Measurements from ENCODE around the gene CRACR2A.

Gene CRACR2A

DNA sequence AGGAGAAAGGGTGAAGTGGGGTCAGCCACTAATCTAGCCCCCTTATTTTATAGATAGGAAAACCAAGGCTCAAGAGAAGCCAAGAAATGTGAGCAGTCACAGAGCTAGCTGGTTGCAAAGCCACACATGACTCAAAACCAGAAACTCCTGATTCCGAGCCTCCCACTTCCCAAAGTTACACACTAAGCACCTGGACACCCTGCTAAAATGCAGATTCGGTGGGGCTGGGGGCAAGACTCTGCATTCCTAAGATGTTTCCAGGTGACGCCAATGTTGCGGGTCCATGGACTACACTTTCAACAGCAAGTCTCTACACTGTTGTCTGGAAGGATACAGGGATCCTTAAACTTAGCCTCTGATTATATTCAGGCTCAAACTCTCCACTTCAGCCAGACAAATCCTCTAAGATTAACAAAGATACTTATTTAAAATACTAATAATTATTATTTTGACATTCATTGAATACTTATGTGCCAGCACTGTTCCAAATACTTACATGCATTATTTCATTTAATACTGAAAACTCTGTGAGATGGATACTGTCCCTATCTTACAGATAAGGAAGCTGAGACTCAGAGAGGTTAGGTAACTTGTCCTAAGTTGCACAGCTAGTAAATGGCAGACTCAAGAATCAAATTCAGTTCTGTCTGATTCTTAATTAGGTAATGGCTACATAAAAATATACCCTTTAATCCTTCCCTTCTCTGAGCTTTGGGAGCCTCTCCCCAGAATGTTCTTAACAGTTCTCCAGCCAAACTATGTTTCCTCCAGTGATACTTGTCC lies 81.4 kb downstream of the CRACR2A start:
- Histone ChIP-seq H3K27me3 (replicated peaks; ENCODE audit: control insufficient read depth, insufficient read depth, low read length) (no peaks in the 10 kb centered on the region), H3K36me3 (ENCODE audit: control insufficient read depth, insufficient read depth, low read length) (peaks cover 13% of the 10 kb centered on the region), H3K4me3 (replicated peaks; ENCODE audit: low read depth, low read length) (no peak overlapping the region)
- TF ChIP-seq, protein P1, sequence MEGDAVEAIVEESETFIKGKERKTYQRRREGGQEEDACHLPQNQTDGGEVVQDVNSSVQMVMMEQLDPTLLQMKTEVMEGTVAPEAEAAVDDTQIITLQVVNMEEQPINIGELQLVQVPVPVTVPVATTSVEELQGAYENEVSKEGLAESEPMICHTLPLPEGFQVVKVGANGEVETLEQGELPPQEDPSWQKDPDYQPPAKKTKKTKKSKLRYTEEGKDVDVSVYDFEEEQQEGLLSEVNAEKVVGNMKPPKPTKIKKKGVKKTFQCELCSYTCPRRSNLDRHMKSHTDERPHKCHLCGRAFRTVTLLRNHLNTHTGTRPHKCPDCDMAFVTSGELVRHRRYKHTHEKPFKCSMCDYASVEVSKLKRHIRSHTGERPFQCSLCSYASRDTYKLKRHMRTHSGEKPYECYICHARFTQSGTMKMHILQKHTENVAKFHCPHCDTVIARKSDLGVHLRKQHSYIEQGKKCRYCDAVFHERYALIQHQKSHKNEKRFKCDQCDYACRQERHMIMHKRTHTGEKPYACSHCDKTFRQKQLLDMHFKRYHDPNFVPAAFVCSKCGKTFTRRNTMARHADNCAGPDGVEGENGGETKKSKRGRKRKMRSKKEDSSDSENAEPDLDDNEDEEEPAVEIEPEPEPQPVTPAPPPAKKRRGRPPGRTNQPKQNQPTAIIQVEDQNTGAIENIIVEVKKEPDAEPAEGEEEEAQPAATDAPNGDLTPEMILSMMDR (IDR thresholded peaks at IDR 0.05; ENCODE audit: insufficient read depth, low read length, poor library complexity, severe bottlenecking), result no peak
- no peak for DNase-seq (ENCODE audit: extremely low read depth, insufficient read length)

DNA sequence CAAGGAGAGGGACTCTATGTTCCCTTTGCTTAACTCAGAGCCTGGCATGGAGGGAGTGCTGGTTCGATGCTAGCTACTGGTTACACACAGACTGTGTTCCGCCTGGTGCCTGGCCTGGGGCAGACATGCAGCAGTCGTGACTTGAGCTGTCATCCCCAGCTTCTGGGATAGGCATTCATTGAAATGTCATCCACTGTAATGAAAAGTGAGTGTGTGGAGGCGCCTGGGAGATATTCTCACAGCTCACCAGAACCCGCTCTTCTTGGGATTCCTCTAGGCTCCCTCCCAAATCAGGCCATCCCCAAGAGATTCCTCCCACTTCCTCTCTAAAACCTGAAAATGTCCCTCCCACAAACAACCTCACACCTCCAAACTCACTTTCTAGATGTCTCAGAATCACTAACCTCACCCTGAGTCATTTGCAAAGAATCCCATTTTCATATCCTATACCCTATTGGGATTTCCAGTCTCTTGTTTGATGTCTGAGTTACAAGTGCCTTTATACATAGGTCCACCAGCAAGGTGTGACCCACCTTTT lies 82.8 kb downstream of the CRACR2A start:
- peaks cover 16% of the 10 kb centered on the region for H3K36me3 ChIP-seq (ENCODE audit: control insufficient read depth, insufficient read depth, low read length)
- TF ChIP-seq, protein P1 (IDR thresholded peaks at IDR 0.05; ENCODE audit: insufficient read depth, low read length, poor library complexity, severe bottlenecking), result no peak
- H3K4me3 ChIP-seq (replicated peaks; ENCODE audit: low read depth, low read length), result no peak overlapping the region
- no peak for DNase-seq (ENCODE audit: extremely low read depth, insufficient read length)
- H3K27me3 ChIP-seq (replicated peaks; ENCODE audit: control insufficient read depth, insufficient read depth, low read length), result no peaks in the 10 kb centered on the region

DNA sequence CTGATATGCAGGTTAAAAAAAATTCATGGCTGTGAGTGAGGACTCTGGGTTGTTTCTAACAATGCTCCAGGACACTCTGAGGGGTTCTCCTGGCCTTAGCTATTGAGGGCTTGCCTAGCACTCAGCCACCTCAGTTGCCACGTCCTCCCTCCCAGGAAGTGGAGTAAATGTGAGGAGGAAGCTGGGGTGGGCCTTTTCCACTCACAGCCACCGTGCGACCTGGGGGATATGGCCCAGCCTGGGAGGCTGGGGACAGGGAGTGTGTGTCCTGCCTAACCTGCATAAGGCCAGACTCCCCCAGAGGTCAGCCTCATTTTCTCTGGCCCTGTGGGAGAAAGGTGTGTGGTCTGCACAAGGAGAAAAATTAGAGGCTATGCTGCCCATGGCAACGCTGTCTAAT lies 83.3 kb downstream of the CRACR2A start:
- Histone ChIP-seq H3K36me3 (ENCODE audit: control insufficient read depth, insufficient read depth, low read length) (peaks cover 17% of the 10 kb centered on the region), H3K4me3 (replicated peaks; ENCODE audit: low read depth, low read length) (no peak overlapping the region), H3K27me3 (replicated peaks; ENCODE audit: control insufficient read depth, insufficient read depth, low read length) (no peaks in the 10 kb centered on the region)
- TF ChIP-seq, protein P1 (IDR thresholded peaks at IDR 0.05; ENCODE audit: insufficient read depth, low read length, poor library complexity, severe bottlenecking), result no peak
- DNase-seq (ENCODE audit: extremely low read depth, insufficient read length), result no peak

DNA sequence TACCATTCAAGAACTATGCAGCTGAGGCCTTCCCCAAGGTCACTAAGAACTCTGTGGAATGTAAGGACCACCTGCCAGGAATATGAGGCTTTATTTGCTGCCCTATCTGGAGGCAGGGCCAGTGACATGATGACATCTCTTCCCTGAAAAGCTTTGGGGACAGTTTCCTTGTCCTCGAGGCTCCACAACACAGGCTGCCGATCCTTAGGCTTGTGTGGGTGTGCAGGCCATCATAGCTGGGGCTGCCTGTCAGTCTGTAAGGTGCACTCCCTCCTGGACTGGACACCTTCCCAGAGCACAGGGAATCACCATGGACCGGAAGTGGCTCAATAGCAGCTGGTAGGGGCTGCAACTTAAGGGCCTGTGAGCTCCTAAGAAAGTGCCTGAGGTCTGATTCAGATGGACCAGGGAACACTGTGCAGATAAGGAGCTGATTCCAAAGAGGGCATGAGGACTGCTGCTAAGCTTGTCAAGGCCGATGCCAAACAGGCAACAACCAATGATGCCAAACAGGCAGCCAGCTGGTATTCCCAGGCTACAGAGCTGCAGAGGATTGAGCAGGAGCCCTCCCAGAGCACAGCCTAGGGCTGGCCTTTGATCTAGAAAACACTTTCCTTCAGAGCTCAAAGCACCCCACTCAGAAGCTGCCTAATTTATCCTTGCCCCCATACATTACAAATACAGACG lies 84.3 kb downstream of the CRACR2A start:
- Histone ChIP-seq H3K27me3 (replicated peaks; ENCODE audit: control insufficient read depth, insufficient read depth, low read length) (no peaks in the 10 kb centered on the region), H3K4me3 (replicated peaks; ENCODE audit: low read depth, low read length) (no peak overlapping the region), H3K36me3 (ENCODE audit: control insufficient read depth, insufficient read depth, low read length) (peaks cover 14% of the 10 kb centered on the region)
- TF ChIP-seq, protein P1 (IDR thresholded peaks at IDR 0.05; ENCODE audit: insufficient read depth, low read length, poor library complexity, severe bottlenecking), result no peak
- DNase-seq (ENCODE audit: extremely low read depth, insufficient read length), result no peak

DNA sequence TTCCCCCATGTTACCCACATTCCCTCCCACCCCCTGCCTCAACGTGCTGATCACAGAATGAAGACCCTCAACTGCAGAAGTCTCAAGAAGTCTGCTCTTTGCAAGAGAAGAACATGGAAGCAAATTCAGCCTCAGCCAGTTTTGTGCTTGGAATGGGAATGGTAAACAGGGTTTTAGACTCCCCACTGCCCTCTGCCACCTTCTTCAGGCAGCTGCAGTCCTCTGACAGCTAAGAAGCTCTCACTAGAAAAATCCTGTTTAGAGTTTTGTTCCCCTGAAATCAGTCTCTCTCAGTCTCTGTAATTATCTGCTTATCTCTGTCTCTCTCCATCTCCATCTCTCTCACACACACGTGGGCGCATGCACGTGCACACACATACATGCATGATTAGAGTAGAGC lies 85.4 kb downstream of the CRACR2A start:
- TF ChIP-seq, protein P1 (IDR thresholded peaks at IDR 0.05; ENCODE audit: insufficient read depth, low read length, poor library complexity, severe bottlenecking), result no peak
- no peaks in the 10 kb centered on the region for H3K27me3 ChIP-seq (replicated peaks; ENCODE audit: control insufficient read depth, insufficient read depth, low read length)
- H3K4me3 ChIP-seq (replicated peaks; ENCODE audit: low read depth, low read length), result no peak overlapping the region
- peaks cover 10% of the 10 kb centered on the region for H3K36me3 ChIP-seq (ENCODE audit: control insufficient read depth, insufficient read depth, low read length)
- no peak for DNase-seq (ENCODE audit: extremely low read depth, insufficient read length)

All from GM06990 (cell line).